K562 (cell line): ENCODE measurements around the gene FAM98C. TPM values are rescaled to one million over a fixed set of nuclear protein-coding genes. Genes with fewer than 3 reads are reported as not detected.
A peak's percentile ranks its signal among the peaks of the same experiment; 100 is the strongest.

ENCODE experiments used
- BRD4 ChIP-seq: fragments of 200-600 bp; sonication (generic); IDR thresholded peaks from 2 replicates; pipeline ENCODE4 v1.6.1; 2017; ENCODE audit warnings: inconsistent platforms
- C11orf30 ChIP-seq: fragments of 450-650 bp; IDR thresholded peaks from 2 replicates; pipeline ENCODE4 v1.6.1; 2016; ENCODE audit warnings: low read depth, mild to moderate bottlenecking
- CCAR2 ChIP-seq: fragments of 200-400 bp; formaldehyde crosslinking; IDR thresholded peaks from 2 replicates; pipeline ENCODE4 v1.6.1; 2017; ENCODE audit warnings: mild to moderate bottlenecking, low read depth, low read length
- HIVEP1 ChIP-seq: fragments of 250-450 bp; sonication (Bioruptor Pico); IDR thresholded peaks from 2 replicates; pipeline ENCODE4 v1.4.0; 2020; ENCODE audit warnings: mild to moderate bottlenecking
- JUN ChIP-seq, 2 experiments: sonication (generic) in 1 of 2; formaldehyde crosslinking in 1 of 2; IDR thresholded peaks; 2 replicates each; pipeline versions ENCODE4 v1.6.1 to v1.8.0; 2012 to 2022; ENCODE audit warnings: borderline replicate concordance in 2 of 2, mild to moderate bottlenecking in 2 of 2, improper control_type of control experiment in 1 of 2, low read depth in 1 of 2, low read length in 1 of 2, missing genetic modification reagents in 1 of 2
- MXI1 ChIP-seq: IDR thresholded peaks from 2 replicates; pipeline ENCODE4 v1.6.1; 2011; ENCODE audit warnings: low read depth, mild to moderate bottlenecking, improper control_type of control experiment, low read length
- POLR3A ChIP-seq: IDR thresholded peaks from 2 replicates; pipeline ENCODE4 v1.6.1; 2011; ENCODE audit warnings: borderline replicate concordance, mild to moderate bottlenecking, moderate library complexity; ENCODE audit not compliant: insufficient read length, insufficient read depth; ENCODE audit errors: extremely low read depth
- RBM17 ChIP-seq: fragments of 200-400 bp; formaldehyde crosslinking; IDR thresholded peaks from 2 replicates; pipeline ENCODE4 v1.6.1; 2017; ENCODE audit warnings: low read depth, mild to moderate bottlenecking, low read length, borderline replicate concordance
- TEAD4 ChIP-seq, 2 experiments: sonication (generic) in 1 of 2; formaldehyde crosslinking in 1 of 2; IDR thresholded peaks; 2 replicates each; pipeline versions ENCODE4 v1.6.1 to v1.8.0; 2012 to 2022; ENCODE audit warnings: borderline replicate concordance in 1 of 2, inconsistent platforms in 1 of 2, low read length in 1 of 2, mild to moderate bottlenecking in 1 of 2, missing genetic modification reagents in 1 of 2
- TRIM24 ChIP-seq, 2 experiments: fragments of 450-650 bp; IDR thresholded peaks; 2 replicates each; pipeline ENCODE4 v1.6.1; 2016
- ZBTB17 ChIP-seq: fragments of 450-650 bp; formaldehyde crosslinking; IDR thresholded peaks from 2 replicates; pipeline ENCODE4 v1.4.0; 2020; ENCODE audit warnings: mild to moderate bottlenecking
- polyA plus RNA-seq, 8 experiments: library from polyadenylated mRNA; depleted of rRNA in 4 of 8; stranded (reverse) in 5 of 8; unstranded in 3 of 8; fragments of >200 nt; fragmentation: Nextera tagmentation in 2 of 8; fragmentation: Illumina TruSeq in 1 of 8; extraction: Ambion mirVana in 2 of 8; extraction: Trizol in 1 of 8; gene quantifications; 2 replicates each; pipeline versions ENCODE4 v1.2.1 to v1.2.3, GENCODE V29; 2011 to 2014; ENCODE audit warnings: inconsistent platforms in 1 of 8, missing spikeins in 1 of 8
- total RNA-seq, 7 experiments: library from RNA; depleted of rRNA in 6 of 7; stranded (reverse); fragments of >200 nt in 6 of 7; fragmentation: Illumina TruSeq in 2 of 7; extraction: Trizol in 2 of 7; gene quantifications; 2 replicates each; pipeline versions ENCODE4 v1.2.1 to v1.2.3, GENCODE V29; 2011 to 2021; ENCODE audit warnings: low replicate concordance in 1 of 7
- TF ChIP-seq, protein P1 (sequence below): fragments of 450-650 bp; IDR thresholded peaks from 2 replicates; pipeline ENCODE4 v1.6.1; 2016; ENCODE audit warnings: low read depth, mild to moderate bottlenecking, moderate library complexity
- TF ChIP-seq, protein P2 (sequence below): conservative IDR thresholded peaks from 2 replicates; pipeline ENCODE4 v1.6.1; 2011; ENCODE audit warnings: low read depth, mild to moderate bottlenecking, low read length; ENCODE audit not compliant: control insufficient read depth
- TF ChIP-seq, protein P3 (sequence below): fragments of 450-650 bp; IDR thresholded peaks from 2 replicates; pipeline ENCODE4 v1.6.1; 2016; ENCODE audit warnings: mild to moderate bottlenecking
- TF ChIP-seq, protein P4 (sequence below): fragments of 250-450 bp; sonication (Bioruptor Pico); IDR thresholded peaks from 2 replicates; pipeline ENCODE4 v1.4.0; 2020; ENCODE audit warnings: mild to moderate bottlenecking, moderate library complexity, borderline replicate concordance
- TF ChIP-seq, protein P5 (sequence below): sonication (generic); formaldehyde crosslinking; IDR thresholded peaks from 2 replicates; pipeline ENCODE4 v1.8.1; 2023; ENCODE audit warnings: mild to moderate bottlenecking, missing genetic modification reagents, moderate library complexity

The FAM98C gene
- total and polyA plus RNA-seq, 9 of the 15 experiments (the other 6 are each of a cell fraction or from before 2014, with no cell fraction given), result 1.7 to 43.8 (median 13.7) TPM

DNA sequence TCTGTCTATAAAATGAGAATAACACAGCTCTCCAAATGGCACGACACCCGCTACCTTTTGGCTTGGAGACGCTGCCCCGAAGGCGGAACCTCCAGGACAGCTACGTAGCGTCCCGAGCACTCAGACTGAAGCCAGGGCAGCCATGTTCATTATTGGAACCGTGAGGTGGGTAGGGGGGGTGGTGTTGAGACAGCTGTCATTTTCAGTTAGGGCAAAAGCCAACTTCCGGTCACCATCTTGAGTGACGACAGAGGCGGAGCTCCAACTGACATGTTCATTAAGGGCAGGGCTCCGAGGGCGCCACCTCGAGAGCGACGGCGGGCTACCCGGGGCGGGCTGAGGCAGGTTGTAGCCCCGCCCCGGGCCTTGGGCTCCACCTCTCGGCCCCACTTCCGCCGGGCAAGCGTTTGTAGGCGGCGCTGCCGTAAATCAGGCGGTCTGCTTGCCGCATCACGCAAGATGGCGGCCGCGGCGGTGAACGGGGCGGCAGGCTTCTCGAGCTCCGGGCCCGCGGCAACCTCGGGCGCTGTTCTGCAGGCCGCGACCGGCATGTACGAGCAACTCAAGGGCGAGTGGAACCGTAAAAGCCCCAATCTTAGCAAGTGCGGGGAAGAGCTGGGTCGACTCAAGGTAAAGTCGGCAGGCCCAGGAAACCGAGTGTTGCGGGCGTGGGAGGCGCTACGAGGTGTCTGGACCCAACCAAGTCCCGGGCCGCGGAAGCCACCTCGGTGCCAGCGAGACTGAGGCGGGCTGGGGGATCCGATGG lies 28.4 kb upstream of the FAM98C start, which contains the start of gene PSMD8 (continued):
- TF ChIP-seq, protein P1, sequence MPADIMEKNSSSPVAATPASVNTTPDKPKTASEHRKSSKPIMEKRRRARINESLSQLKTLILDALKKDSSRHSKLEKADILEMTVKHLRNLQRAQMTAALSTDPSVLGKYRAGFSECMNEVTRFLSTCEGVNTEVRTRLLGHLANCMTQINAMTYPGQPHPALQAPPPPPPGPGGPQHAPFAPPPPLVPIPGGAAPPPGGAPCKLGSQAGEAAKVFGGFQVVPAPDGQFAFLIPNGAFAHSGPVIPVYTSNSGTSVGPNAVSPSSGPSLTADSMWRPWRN, result no peak
- TF ChIP-seq BRD4 (peak; percentile 88; the same call in 1 of the 2 replicates), POLR3A (no peak), HIVEP1 (CRISPR knock-in tag) (no peak), RBM17 (no peak), MXI1 (no peak; the same call in 1 of the 2 replicates), TRIM24 (IDR thresholded peaks at IDR 0.05) (no peak), JUN (IDR thresholded peaks at IDR 0.05; ENCODE audit: borderline replicate concordance, low read depth, low read length) (no peak), JUN (CRISPR knock-in tag; IDR thresholded peaks at IDR 0.05; ENCODE audit: borderline replicate concordance) (peak; percentile 84; the same call in 1 of the 2 replicates), C11orf30 (peak; percentile 72), ZBTB17 (CRISPR knock-in tag) (no peak), TEAD4 (IDR thresholded peaks at IDR 0.05; ENCODE audit: low read length) (no peak; the same call in 1 of the 2 replicates), TEAD4 (CRISPR knock-in tag; IDR thresholded peaks at IDR 0.05; ENCODE audit: borderline replicate concordance) (no peak), CCAR2 (no peak)
- TF ChIP-seq, protein P2, sequence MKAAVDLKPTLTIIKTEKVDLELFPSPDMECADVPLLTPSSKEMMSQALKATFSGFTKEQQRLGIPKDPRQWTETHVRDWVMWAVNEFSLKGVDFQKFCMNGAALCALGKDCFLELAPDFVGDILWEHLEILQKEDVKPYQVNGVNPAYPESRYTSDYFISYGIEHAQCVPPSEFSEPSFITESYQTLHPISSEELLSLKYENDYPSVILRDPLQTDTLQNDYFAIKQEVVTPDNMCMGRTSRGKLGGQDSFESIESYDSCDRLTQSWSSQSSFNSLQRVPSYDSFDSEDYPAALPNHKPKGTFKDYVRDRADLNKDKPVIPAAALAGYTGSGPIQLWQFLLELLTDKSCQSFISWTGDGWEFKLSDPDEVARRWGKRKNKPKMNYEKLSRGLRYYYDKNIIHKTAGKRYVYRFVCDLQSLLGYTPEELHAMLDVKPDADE, result peak; percentile 65; the same call in 1 of the 2 replicates
- TF ChIP-seq, protein P3, sequence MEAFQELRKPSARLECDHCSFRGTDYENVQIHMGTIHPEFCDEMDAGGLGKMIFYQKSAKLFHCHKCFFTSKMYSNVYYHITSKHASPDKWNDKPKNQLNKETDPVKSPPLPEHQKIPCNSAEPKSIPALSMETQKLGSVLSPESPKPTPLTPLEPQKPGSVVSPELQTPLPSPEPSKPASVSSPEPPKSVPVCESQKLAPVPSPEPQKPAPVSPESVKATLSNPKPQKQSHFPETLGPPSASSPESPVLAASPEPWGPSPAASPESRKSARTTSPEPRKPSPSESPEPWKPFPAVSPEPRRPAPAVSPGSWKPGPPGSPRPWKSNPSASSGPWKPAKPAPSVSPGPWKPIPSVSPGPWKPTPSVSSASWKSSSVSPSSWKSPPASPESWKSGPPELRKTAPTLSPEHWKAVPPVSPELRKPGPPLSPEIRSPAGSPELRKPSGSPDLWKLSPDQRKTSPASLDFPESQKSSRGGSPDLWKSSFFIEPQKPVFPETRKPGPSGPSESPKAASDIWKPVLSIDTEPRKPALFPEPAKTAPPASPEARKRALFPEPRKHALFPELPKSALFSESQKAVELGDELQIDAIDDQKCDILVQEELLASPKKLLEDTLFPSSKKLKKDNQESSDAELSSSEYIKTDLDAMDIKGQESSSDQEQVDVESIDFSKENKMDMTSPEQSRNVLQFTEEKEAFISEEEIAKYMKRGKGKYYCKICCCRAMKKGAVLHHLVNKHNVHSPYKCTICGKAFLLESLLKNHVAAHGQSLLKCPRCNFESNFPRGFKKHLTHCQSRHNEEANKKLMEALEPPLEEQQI, result no peak; the same call in 1 of the 2 replicates
- TF ChIP-seq, protein P4, sequence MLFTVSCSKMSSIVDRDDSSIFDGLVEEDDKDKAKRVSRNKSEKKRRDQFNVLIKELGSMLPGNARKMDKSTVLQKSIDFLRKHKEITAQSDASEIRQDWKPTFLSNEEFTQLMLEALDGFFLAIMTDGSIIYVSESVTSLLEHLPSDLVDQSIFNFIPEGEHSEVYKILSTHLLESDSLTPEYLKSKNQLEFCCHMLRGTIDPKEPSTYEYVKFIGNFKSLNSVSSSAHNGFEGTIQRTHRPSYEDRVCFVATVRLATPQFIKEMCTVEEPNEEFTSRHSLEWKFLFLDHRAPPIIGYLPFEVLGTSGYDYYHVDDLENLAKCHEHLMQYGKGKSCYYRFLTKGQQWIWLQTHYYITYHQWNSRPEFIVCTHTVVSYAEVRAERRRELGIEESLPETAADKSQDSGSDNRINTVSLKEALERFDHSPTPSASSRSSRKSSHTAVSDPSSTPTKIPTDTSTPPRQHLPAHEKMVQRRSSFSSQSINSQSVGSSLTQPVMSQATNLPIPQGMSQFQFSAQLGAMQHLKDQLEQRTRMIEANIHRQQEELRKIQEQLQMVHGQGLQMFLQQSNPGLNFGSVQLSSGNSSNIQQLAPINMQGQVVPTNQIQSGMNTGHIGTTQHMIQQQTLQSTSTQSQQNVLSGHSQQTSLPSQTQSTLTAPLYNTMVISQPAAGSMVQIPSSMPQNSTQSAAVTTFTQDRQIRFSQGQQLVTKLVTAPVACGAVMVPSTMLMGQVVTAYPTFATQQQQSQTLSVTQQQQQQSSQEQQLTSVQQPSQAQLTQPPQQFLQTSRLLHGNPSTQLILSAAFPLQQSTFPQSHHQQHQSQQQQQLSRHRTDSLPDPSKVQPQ (CRISPR knock-in tag), result no peak
- TF ChIP-seq, protein P5, sequence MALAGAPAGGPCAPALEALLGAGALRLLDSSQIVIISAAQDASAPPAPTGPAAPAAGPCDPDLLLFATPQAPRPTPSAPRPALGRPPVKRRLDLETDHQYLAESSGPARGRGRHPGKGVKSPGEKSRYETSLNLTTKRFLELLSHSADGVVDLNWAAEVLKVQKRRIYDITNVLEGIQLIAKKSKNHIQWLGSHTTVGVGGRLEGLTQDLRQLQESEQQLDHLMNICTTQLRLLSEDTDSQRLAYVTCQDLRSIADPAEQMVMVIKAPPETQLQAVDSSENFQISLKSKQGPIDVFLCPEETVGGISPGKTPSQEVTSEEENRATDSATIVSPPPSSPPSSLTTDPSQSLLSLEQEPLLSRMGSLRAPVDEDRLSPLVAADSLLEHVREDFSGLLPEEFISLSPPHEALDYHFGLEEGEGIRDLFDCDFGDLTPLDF (CRISPR knock-in tag), result peak; percentile 90
